CD4-positive, alpha-beta T cell (primary cell): ENCODE measurements around the gene ZNF430. TPM values are rescaled to one million over a fixed set of nuclear protein-coding genes. Genes with fewer than 3 reads are reported as not detected.

Experiments used
- ATAC-seq: fragments of 200-7000 bp; cut with Tn5 transposase; one replicate; pipeline ENCODE4 v1.10.0; 2022; ENCODE audit warnings: mild to moderate bottlenecking; ENCODE audit not compliant: poor library complexity
- CTCF ChIA-PET: fragments of 350-600 bp; sonication (Branson Sonifier 250); formaldehyde crosslinking; loops from one replicate; lab custom pipeline; 2021; ENCODE audit warnings: antibody characterized with exemption, inconsistent platforms; lab: Charles Lee
- POLR2A ChIA-PET: fragments of 350-600 bp; sonication (Branson Sonifier 250); formaldehyde crosslinking; loops from one replicate; lab custom pipeline; 2021; ENCODE audit warnings: antibody characterized with exemption, inconsistent platforms; lab: Charles Lee
- DNase-seq, 14 experiments: peaks; one replicate each; pipeline ENCODE4 v3.0.0-alpha.2; 2013 to 2020; ENCODE audit warnings: mixed read lengths in 2 of 14
- H3K27ac ChIP-seq, 2 donors: one replicate each; pipeline versions ENCODE4 v1.5.1 to v1.7.0; 2013; ENCODE audit warnings: low read length in 2 of 2, low read depth in 1 of 2, mild to moderate bottlenecking in 1 of 2
- H3K27me3 ChIP-seq, 2 experiments: 1 replicate in 1 of 2; 2 replicates in 1 of 2; pipeline versions ENCODE4 v1.6.1 to v1.7.0; 2013; ENCODE audit warnings: low read length in 2 of 2, control low read depth in 1 of 2, mild to moderate bottlenecking in 1 of 2, moderate library complexity in 1 of 2; ENCODE audit not compliant: insufficient read depth in 2 of 2, control insufficient read depth in 1 of 2
- H3K36me3 ChIP-seq: one replicate; pipeline ENCODE4 v1.6.1; 2013; ENCODE audit warnings: low read length, control low read depth; ENCODE audit not compliant: insufficient read depth
- H3K4me1 ChIP-seq: one replicate; pipeline ENCODE4 v1.6.1; 2013; ENCODE audit warnings: low read length, control low read depth; ENCODE audit not compliant: insufficient read depth
- H3K4me3 ChIP-seq: one replicate; pipeline ENCODE4 v1.5.1; 2013; ENCODE audit warnings: mild to moderate bottlenecking, low read length, moderate library complexity
- H3K9me3 ChIP-seq, 2 experiments: 1 replicate in 1 of 2; 2 replicates in 1 of 2; pipeline versions ENCODE4 v1.6.1 to v1.7.0; 2013; ENCODE audit warnings: low read length in 2 of 2, mild to moderate bottlenecking in 2 of 2, control low read depth in 1 of 2, moderate library complexity in 1 of 2; ENCODE audit not compliant: control insufficient read depth in 1 of 2, insufficient read depth in 1 of 2
- H3K27ac Mint-ChIP-seq: one replicate; pipeline ENCODE4 v1.8.0; 2020; ENCODE audit warnings: mixed read lengths
- H3K27me3 Mint-ChIP-seq: one replicate; pipeline ENCODE4 v1.8.0; 2021; ENCODE audit warnings: mixed read lengths
- H3K36me3 Mint-ChIP-seq: one replicate; pipeline ENCODE4 v1.8.0; 2021; ENCODE audit warnings: low read depth, mixed read lengths
- H3K4me1 Mint-ChIP-seq: one replicate; pipeline ENCODE4 v1.8.0; 2021; ENCODE audit warnings: low read depth, mixed read lengths
- H3K4me3 Mint-ChIP-seq: one replicate; pipeline ENCODE4 v1.8.0; 2020; ENCODE audit warnings: mild to moderate bottlenecking, mixed read lengths
- H3K9me3 Mint-ChIP-seq: one replicate; pipeline ENCODE4 v1.8.0; 2020; ENCODE audit warnings: mixed read lengths
- CTCF ChIP-seq: fragments of 200-600 bp; IDR thresholded peaks from one replicate; pipeline ENCODE4 v1.8.0; 2022; ENCODE audit warnings: antibody characterized with exemption, mild to moderate bottlenecking
- intact Hi-C, 2 experiments: fragments of 100-400 bp; cut with DNase I in 1 of 2; cut with micrococcal nuclease in 1 of 2; formaldehyde crosslinking; loops; one replicate each; pipeline versions ENCODE4 v1.15.1 to v1.9.0; 2023 to 2025; cut with DNase I, micrococcal nuclease
- total RNA-seq, 174 experiments: library from RNA in 2 of 174; stranded (reverse) in 2 of 174; gene quantifications; one replicate each; pipeline ENCODE4 v1.2.3 and lab custom pipeline; 2021 to 2026

Gene ZNF430
- total RNA-seq, 2 experiments from 2014 or later: 40.5 to 43.8 TPM

GRCh38 chr19:21022996-21023395, 2.5 kb downstream of the ZNF430 start:
- H3K36me3 ChIP-seq: peaks cover 36% of the 10 kb centered on the region
- Mint-ChIP-seq H3K9me3 (no peaks in the 10 kb centered on the region), H3K36me3 (peaks cover 79% of the 10 kb centered on the region), H3K4me3 (peak overlapping the region; percentile 98), H3K27ac (peak overlapping the region; percentile 100), H3K4me1 (peaks cover 76% of the 10 kb centered on the region), H3K27me3 (no peaks in the 10 kb centered on the region)
- no peak overlapping the region for H3K4me3 ChIP-seq
- intact Hi-C loops: loop anchor here (5.0 to 10.0 kb wide), 8 partner anchors 59 to 822 kb away; partner anchors contain the start of genes ZNF714 (in 2 of the 2), ZNF429 (in 1 of the 2), ZNF431 (in 1 of the 2) and ZNF66 (in 1 of the 2)
- no peak for ATAC-seq
- no peaks in the 10 kb centered on the region for H3K27me3 ChIP-seq
- peak in 3 of 14 experiments; percentile 17 to 31 (median 19) for DNase-seq
- H3K27ac ChIP-seq: no peak overlapping the region
- ChIA-PET POLR2A (no interaction called here), CTCF (no interaction called here)
- no peak for TF ChIP-seq CTCF
- peaks cover 39% of the 10 kb centered on the region for H3K4me1 ChIP-seq
- no peaks in the 10 kb centered on the region for H3K9me3 ChIP-seq

DNA sequence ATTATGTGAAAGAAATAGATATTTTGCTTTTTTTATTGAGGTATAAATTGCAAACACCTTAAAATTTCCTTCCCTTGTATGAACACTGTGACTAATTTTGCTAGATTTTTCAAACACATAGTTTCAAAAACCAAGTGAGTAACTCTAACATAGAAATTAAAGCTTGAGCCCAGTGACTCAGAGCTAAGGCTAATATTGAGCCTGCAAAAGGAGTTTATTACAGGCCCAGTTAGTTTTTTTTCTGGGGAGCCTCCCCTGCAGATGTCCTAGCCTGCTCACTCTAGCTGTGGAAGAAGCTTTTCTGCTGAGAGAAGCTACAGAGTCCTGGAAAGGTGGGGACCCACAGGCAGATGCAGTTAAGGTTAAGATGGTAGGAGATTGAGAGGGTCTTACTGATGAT, 3.4 kb downstream of the ZNF430 start:
- Mint-ChIP-seq H3K36me3 (peaks cover 88% of the 10 kb centered on the region), H3K4me3 (peak overlapping the region; percentile 11), H3K9me3 (no peaks in the 10 kb centered on the region), H3K27me3 (no peaks in the 10 kb centered on the region), H3K4me1 (peaks cover 85% of the 10 kb centered on the region), H3K27ac (no peak overlapping the region)
- ChIA-PET POLR2A (no interaction called here), CTCF (no interaction called here)
- H3K36me3 ChIP-seq: peaks cover 44% of the 10 kb centered on the region
- intact Hi-C loops: loop anchor here (5.0 to 10.0 kb wide), 8 partner anchors 58 to 821 kb away; partner anchors contain the start of genes ZNF714 (in 2 of the 2), ZNF429 (in 1 of the 2), ZNF431 (in 1 of the 2) and ZNF66 (in 1 of the 2)
- H3K27me3 ChIP-seq: no peaks in the 10 kb centered on the region
- H3K4me3 ChIP-seq: no peak overlapping the region
- TF ChIP-seq CTCF: no peak
- no peak for DNase-seq
- peaks cover 46% of the 10 kb centered on the region for H3K4me1 ChIP-seq
- H3K27ac ChIP-seq: no peak overlapping the region
- no peaks in the 10 kb centered on the region for H3K9me3 ChIP-seq
- no peak for ATAC-seq

DNA sequence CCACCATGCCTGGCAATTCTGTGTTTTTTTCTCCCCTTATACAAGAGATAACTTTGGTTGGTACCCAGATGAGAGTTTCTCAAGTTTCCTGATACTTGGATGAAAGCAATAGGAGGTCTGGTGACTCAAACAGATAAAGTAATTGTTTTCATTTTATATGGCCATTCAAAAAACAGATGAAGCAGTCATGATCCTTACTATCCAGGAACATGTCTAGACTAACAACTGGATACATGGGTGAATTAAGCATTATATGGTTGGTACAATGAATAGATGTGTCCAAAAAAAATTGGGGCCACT, 8.5 kb downstream of the ZNF430 start:
- H3K27me3 ChIP-seq: no peaks in the 10 kb centered on the region
- peaks cover 97% of the 10 kb centered on the region for H3K36me3 Mint-ChIP-seq
- H3K4me3 Mint-ChIP-seq: peak overlapping the region; percentile 34
- TF ChIP-seq CTCF: no peak
- H3K36me3 ChIP-seq: peaks cover 55% of the 10 kb centered on the region
- H3K27ac ChIP-seq: no peak overlapping the region
- H3K9me3 ChIP-seq: no peaks in the 10 kb centered on the region
- H3K4me1 ChIP-seq: peaks cover 29% of the 10 kb centered on the region
- H3K27ac Mint-ChIP-seq: peak overlapping the region; percentile 53
- H3K27me3 Mint-ChIP-seq: no peaks in the 10 kb centered on the region
- intact Hi-C loops: loop anchor here in 1 of 2 experiments (10.0 kb wide), 4 partner anchors 254 to 816 kb away; partner anchors contain the start of genes ZNF429 and ZNF66
- H3K4me3 ChIP-seq: no peak overlapping the region
- ChIA-PET POLR2A (no interaction called here), CTCF (no interaction called here)
- no peaks in the 10 kb centered on the region for H3K9me3 Mint-ChIP-seq
- DNase-seq (no peak), ATAC-seq (no peak)
- peaks cover 85% of the 10 kb centered on the region for H3K4me1 Mint-ChIP-seq
